ENCODE data around the gene NOP14.

Gene NOP14

DNA sequence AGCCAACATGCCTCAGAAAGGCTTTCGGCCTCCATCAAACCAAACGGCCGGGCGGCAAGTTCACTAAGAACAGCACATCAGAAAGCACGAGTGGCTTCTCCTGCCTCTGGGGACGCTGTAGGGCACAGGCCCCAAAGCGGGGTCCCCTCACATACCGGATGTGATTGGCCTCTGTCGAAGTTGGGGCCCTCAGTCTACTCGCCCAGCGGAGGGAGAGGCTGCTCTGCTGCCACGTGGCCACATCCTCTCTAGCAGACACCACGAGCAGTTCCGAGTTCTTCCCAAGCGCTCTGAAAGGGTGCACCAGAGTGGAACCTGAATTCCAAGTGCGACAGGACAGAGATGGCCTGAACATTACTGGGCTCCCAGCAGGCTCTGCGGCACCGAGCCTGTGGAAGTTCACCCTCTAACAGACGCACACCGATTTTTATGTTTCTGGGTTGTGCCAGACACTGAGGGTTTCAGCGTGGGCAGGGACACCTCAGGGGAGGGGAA is 21.1 kb downstream of the NOP14 start:
- ChIA-PET POLR2A (no interaction called here), CTCF (interaction anchor here (0.6 kb wide), 1 partner anchor 10 kb away, joined by 4 read pairs; no protein-coding TSS in a partner anchor)
- peaks cover 6 to 99% of the 10 kb centered on the region in 2 experiments; a peak in 2 of 3 replicates for H3K36me3 ChIP-seq (ENCODE audit: control insufficient read depth in 2 of 2, insufficient read depth in 1 of 2, low read length in 2 of 2)
- TF ChIP-seq, protein P1, sequence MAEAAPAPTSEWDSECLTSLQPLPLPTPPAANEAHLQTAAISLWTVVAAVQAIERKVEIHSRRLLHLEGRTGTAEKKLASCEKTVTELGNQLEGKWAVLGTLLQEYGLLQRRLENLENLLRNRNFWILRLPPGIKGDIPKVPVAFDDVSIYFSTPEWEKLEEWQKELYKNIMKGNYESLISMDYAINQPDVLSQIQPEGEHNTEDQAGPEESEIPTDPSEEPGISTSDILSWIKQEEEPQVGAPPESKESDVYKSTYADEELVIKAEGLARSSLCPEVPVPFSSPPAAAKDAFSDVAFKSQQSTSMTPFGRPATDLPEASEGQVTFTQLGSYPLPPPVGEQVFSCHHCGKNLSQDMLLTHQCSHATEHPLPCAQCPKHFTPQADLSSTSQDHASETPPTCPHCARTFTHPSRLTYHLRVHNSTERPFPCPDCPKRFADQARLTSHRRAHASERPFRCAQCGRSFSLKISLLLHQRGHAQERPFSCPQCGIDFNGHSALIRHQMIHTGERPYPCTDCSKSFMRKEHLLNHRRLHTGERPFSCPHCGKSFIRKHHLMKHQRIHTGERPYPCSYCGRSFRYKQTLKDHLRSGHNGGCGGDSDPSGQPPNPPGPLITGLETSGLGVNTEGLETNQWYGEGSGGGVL (tag by site-specific recombination; IDR thresholded peaks at IDR 0.05) = no peak
- TF ChIP-seq ZNF596 (tag by site-specific recombination; IDR thresholded peaks at IDR 0.05) = no peak
- TF ChIP-seq ZBTB48 (tag by site-specific recombination; IDR thresholded peaks at IDR 0.05) = no peak
- TF ChIP-seq ZNF560 (tag by site-specific recombination; IDR thresholded peaks at IDR 0.05; ENCODE audit: borderline replicate concordance) = no peak
- no peak for TF ChIP-seq ZNF155 (tag by site-specific recombination; IDR thresholded peaks at IDR 0.05)
- TF ChIP-seq, protein P2, sequence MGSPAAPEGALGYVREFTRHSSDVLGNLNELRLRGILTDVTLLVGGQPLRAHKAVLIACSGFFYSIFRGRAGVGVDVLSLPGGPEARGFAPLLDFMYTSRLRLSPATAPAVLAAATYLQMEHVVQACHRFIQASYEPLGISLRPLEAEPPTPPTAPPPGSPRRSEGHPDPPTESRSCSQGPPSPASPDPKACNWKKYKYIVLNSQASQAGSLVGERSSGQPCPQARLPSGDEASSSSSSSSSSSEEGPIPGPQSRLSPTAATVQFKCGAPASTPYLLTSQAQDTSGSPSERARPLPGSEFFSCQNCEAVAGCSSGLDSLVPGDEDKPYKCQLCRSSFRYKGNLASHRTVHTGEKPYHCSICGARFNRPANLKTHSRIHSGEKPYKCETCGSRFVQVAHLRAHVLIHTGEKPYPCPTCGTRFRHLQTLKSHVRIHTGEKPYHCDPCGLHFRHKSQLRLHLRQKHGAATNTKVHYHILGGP (tag by site-specific recombination; IDR thresholded peaks at IDR 0.05) = no peak
- TF ChIP-seq ZNF501 (tag by site-specific recombination; IDR thresholded peaks at IDR 0.05) = no peak
- no peak for TF ChIP-seq ZNF654 (tag by site-specific recombination; IDR thresholded peaks at IDR 0.05; ENCODE audit: low read depth)
- no peak for TF ChIP-seq ZNF830 (tag by site-specific recombination; IDR thresholded peaks at IDR 0.05; ENCODE audit: low read depth)
- no peak for TF ChIP-seq ZNF239 (tag by site-specific recombination; IDR thresholded peaks at IDR 0.05)
- no peak for TF ChIP-seq ZNF184 (tag by site-specific recombination; IDR thresholded peaks at IDR 0.05)
- TF ChIP-seq ZNF707 (tag by site-specific recombination; IDR thresholded peaks at IDR 0.05) = no peak
- H3K27ac ChIP-seq (ENCODE audit: extremely low read depth, low read depth, low read length) = no peak overlapping the region
- no peaks in the 10 kb centered on the region for H3K4me1 ChIP-seq (ENCODE audit: control insufficient read depth, insufficient read depth, low read length)
- no peaks in the 10 kb centered on the region for H3K9me3 ChIP-seq (ENCODE audit: control insufficient read depth, insufficient read depth, low read depth, low read length)
- no peak overlapping the region for H3K4me3 ChIP-seq (ENCODE audit: low read depth, low read length)

DNA sequence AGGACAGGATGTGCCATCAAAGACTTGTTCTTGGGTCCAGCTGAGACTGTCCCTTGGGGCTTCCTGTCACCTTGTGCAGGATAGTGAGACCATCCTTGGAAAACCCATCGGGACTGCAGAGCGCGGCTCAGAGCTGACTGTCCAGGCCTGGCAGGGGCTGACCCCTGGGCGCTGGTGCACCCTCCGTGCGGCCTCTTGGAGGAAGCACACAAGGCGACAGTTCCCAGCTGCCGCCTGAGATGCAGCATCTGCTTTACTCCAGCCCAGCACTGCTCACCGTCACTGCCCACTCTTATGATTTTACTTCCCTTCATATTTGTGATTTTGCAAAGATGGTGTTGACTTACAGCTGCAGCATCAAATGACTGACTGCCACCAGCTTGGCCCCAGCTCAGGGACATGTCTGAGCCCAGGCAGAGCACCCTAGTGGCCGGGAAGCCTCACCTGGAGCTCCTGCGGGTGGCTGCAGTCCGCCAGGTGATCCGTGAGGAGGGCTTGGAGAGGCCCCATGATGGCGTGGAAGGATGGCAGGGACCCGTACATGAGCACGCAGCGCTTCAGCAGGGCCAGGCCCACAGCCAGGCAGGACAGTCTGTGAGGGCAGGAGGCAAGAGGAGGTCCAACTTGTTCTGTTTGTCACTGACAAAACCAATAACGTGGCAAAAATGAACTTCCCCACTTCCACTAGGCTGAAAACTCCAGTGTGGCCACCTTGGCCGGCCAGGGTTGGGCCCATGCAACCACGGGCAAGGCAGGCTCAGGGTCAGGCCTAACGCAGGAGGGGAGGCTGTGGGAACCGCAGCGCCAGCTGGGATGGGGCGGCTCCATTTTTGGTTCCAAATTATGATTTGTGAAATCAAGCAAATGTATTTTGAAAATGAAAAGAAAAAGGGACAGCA is 21.8 kb downstream of the NOP14 start:
- ChIA-PET POLR2A (interaction anchor here (0.5 kb wide), 1 partner anchor 21 kb away, joined by 3 read pairs; no protein-coding TSS in a partner anchor), CTCF (interaction anchor here (0.6 kb wide), 1 partner anchor 10 kb away, joined by 4 read pairs; no protein-coding TSS in a partner anchor)
- Histone ChIP-seq H3K27ac (ENCODE audit: extremely low read depth, low read depth, low read length) (no peak overlapping the region), H3K36me3 (ENCODE audit: control insufficient read depth in 2 of 2, insufficient read depth in 1 of 2, low read length in 2 of 2) (peaks cover 6 to 99% of the 10 kb centered on the region in 2 experiments; a peak in 2 of 3 replicates), H3K9me3 (ENCODE audit: control insufficient read depth, insufficient read depth, low read depth, low read length) (no peaks in the 10 kb centered on the region), H3K4me3 (ENCODE audit: low read depth, low read length) (no peak overlapping the region), H3K4me1 (ENCODE audit: control insufficient read depth, insufficient read depth, low read length) (no peaks in the 10 kb centered on the region)
- TF ChIP-seq ZNF366 (tag by site-specific recombination; conservative IDR thresholded peaks at IDR 0.05) (no peak), TRIM28 (IDR thresholded peaks at IDR 0.05; ENCODE audit: borderline replicate concordance, low read length) (no peak), ZNF777 (tag by site-specific recombination; IDR thresholded peaks at IDR 0.05; ENCODE audit: borderline replicate concordance) (no peak), ZNF112 (tag by site-specific recombination; IDR thresholded peaks at IDR 0.05) (no peak), ZSCAN16 (tag by site-specific recombination; IDR thresholded peaks at IDR 0.05) (no peak), ZNF140 (tag by site-specific recombination; IDR thresholded peaks at IDR 0.05) (no peak), KLF7 (tag by site-specific recombination; IDR thresholded peaks at IDR 0.05; ENCODE audit: borderline replicate concordance) (no peak), ZNF223 (tag by site-specific recombination; IDR thresholded peaks at IDR 0.05) (no peak), ZNF146 (tag by site-specific recombination; IDR thresholded peaks at IDR 0.05) (no peak), ZNF548 (tag by site-specific recombination; IDR thresholded peaks at IDR 0.05) (no peak), SP3 (tag by site-specific recombination; IDR thresholded peaks at IDR 0.05) (no peak)
- TF ChIP-seq, protein P3, sequence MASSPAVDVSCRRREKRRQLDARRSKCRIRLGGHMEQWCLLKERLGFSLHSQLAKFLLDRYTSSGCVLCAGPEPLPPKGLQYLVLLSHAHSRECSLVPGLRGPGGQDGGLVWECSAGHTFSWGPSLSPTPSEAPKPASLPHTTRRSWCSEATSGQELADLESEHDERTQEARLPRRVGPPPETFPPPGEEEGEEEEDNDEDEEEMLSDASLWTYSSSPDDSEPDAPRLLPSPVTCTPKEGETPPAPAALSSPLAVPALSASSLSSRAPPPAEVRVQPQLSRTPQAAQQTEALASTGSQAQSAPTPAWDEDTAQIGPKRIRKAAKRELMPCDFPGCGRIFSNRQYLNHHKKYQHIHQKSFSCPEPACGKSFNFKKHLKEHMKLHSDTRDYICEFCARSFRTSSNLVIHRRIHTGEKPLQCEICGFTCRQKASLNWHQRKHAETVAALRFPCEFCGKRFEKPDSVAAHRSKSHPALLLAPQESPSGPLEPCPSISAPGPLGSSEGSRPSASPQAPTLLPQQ (tag by site-specific recombination; IDR thresholded peaks at IDR 0.05) = no peak
- TF ChIP-seq, protein P4, sequence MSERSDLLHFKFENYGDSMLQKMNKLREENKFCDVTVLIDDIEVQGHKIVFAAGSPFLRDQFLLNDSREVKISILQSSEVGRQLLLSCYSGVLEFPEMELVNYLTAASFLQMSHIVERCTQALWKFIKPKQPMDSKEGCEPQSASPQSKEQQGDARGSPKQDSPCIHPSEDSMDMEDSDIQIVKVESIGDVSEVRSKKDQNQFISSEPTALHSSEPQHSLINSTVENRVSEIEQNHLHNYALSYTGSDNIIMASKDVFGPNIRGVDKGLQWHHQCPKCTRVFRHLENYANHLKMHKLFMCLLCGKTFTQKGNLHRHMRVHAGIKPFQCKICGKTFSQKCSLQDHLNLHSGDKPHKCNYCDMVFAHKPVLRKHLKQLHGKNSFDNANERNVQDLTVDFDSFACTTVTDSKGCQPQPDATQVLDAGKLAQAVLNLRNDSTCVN (tag by site-specific recombination; optimal IDR thresholded peaks at IDR 0.05) = no peak
- TF ChIP-seq, protein P5, sequence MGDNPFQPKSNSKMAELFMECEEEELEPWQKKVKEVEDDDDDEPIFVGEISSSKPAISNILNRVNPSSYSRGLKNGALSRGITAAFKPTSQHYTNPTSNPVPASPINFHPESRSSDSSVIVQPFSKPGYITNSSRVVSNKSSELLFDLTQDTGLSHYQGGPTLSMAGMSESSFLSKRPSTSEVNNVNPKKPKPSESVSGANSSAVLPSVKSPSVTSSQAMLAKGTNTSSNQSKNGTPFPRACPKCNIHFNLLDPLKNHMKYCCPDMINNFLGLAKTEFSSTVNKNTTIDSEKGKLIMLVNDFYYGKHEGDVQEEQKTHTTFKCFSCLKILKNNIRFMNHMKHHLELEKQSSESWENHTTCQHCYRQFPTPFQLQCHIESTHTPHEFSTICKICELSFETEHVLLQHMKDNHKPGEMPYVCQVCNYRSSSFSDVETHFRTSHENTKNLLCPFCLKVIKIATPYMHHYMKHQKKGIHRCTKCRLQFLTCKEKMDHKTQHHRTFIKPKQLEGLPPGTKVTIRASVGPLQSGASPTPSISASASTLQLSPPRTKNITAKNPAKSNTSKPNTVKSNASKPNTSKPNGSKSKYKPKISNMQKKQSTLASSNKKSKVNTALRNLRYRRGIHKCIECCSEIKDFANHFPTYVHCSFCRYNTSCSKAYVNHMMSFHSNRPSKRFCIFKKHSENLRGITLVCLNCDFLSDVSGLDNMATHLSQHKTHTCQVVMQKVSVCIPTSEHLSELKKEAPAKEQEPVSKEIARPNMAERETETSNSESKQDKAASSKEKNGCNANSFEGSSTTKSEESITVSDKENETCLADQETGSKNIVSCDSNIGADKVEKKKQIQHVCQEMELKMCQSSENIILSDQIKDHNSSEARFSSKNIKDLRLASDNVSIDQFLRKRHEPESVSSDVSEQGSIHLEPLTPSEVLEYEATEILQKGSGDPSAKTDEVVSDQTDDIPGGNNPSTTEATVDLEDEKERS (tag by site-specific recombination; IDR thresholded peaks at IDR 0.05) = no peak

Measured in HEK293 (cell line).